ENCODE data around the gene EIF4ENIF1.

The EIF4ENIF1 gene

GRCh38 chr22:31489632-31490495 is at the start of gene EIF4ENIF1:
Gene EIF4ENIF1, minus strand, starts transcription at chr22:31489842. Its CDS starts 1,124 bp downstream, at chr22:31488718.
- peak; percentile 38 for DNase-seq (ENCODE audit: low read depth)
- TF ChIP-seq CTCF (conservative IDR thresholded peaks at IDR 0.05; ENCODE audit: low read depth, low read length): no peak
- H3K4me3 ChIP-seq (ENCODE audit: low read length): peak within 1 kb of the TSS; percentile 89

GRCh38 chr22:31538815-31539214 is 49.2 kb upstream of the EIF4ENIF1 start:
- no peak for TF ChIP-seq CTCF (conservative IDR thresholded peaks at IDR 0.05; ENCODE audit: low read depth, low read length)
- no peak overlapping the region for H3K4me3 ChIP-seq (ENCODE audit: low read length)
- no peak for DNase-seq (ENCODE audit: low read depth)

GRCh38 chr22:31537019-31537535 is 47.4 kb upstream of the EIF4ENIF1 start:
- H3K4me3 ChIP-seq (ENCODE audit: low read length): no peak overlapping the region
- DNase-seq (ENCODE audit: low read depth): no peak
- TF ChIP-seq CTCF (conservative IDR thresholded peaks at IDR 0.05; ENCODE audit: low read depth, low read length): no peak

GRCh38 chr22:31533374-31533773 is 43.7 kb upstream of the EIF4ENIF1 start:
- H3K4me3 ChIP-seq (ENCODE audit: low read length): no peak overlapping the region
- no peak for TF ChIP-seq CTCF (conservative IDR thresholded peaks at IDR 0.05; ENCODE audit: low read depth, low read length)
- DNase-seq (ENCODE audit: low read depth): no peak

- TF ChIP-seq CTCF (conservative IDR thresholded peaks at IDR 0.05; ENCODE audit: low read depth, low read length): no peak
- DNase-seq (ENCODE audit: low read depth): no peak
- no peak overlapping the region for H3K4me3 ChIP-seq (ENCODE audit: low read length)
Observed at GRCh38 chr22:31532060-31532459, 42.4 kb upstream of the EIF4ENIF1 start.

- no peak for DNase-seq (ENCODE audit: low read depth)
Observed at GRCh38 chr22:31530823-31531195, 41.2 kb upstream of the EIF4ENIF1 start.

More at GRCh38 chr22:31530823-31531195, 41.2 kb upstream of the EIF4ENIF1 start:
- no peak overlapping the region for H3K4me3 ChIP-seq (ENCODE audit: low read length)
- TF ChIP-seq CTCF (conservative IDR thresholded peaks at IDR 0.05; ENCODE audit: low read depth, low read length): no peak
